HL-60 (cell line): ENCODE data around the gene CMYA5.

Experiments used
- CTCF ChIP-seq: IDR thresholded peaks from one replicate; pipeline ENCODE4 v1.5.1; 2011; ENCODE audit warnings: low read length, control low read depth, inconsistent platforms; ENCODE audit not compliant: insufficient read depth
- GABPA ChIP-seq: IDR thresholded peaks from 2 replicates; pipeline ENCODE4 v1.6.1; 2012; ENCODE audit warnings: low read depth
- POLR2AphosphoS5 ChIP-seq: IDR thresholded peaks from 2 replicates; pipeline ENCODE4 v1.6.1; 2012; ENCODE audit warnings: low read depth
- REST ChIP-seq: IDR thresholded peaks from 2 replicates; pipeline ENCODE4 v1.6.1; 2012; ENCODE audit warnings: low read depth; ENCODE audit not compliant: insufficient replicate concordance
- SPI1 ChIP-seq: IDR thresholded peaks from 2 replicates; pipeline ENCODE4 v1.6.1; 2012; ENCODE audit warnings: low read depth, mild to moderate bottlenecking, borderline replicate concordance

- no peak for TF ChIP-seq CTCF
- no peak for TF ChIP-seq POLR2AphosphoS5
- no peak for TF ChIP-seq REST
- no peak for TF ChIP-seq GABPA
- TF ChIP-seq SPI1 = no peak
These were observed 40.0 kb downstream of the CMYA5 start for GRCh38 chr5:79729679-79730078.
